Hepatocyte (in vitro differentiated cells): Measurements from ENCODE around the gene CARD19. TPM values are rescaled to one million over a fixed set of nuclear protein-coding genes. Genes with fewer than 3 reads are reported as not detected.

Experiments
- DNase-seq: peaks from one replicate; pipeline ENCODE4 v3.0.0-alpha.2; 2016; ENCODE audit warnings: low spot score
- H2AFZ ChIP-seq: fragments of 200-600 bp; sonication (generic); 2 replicates; pipeline ENCODE4 v1.6.0; 2016; ENCODE audit warnings: antibody characterized with exemption, mild to moderate bottlenecking
- H3K27ac ChIP-seq: fragments of 200-600 bp; sonication (generic); 2 replicates; pipeline ENCODE4 v1.5.1; 2016; ENCODE audit warnings: mild to moderate bottlenecking
- H3K27me3 ChIP-seq: fragments of 200-600 bp; sonication (generic); 2 replicates; pipeline ENCODE4 v1.6.1; 2016
- H3K36me3 ChIP-seq: fragments of 200-600 bp; sonication (generic); replicated peaks from 2 replicates; pipeline ENCODE4 v1.5.1; 2016; ENCODE audit warnings: low read depth; ENCODE audit not compliant: insufficient read depth
- H3K4me1 ChIP-seq: fragments of 200-600 bp; sonication (generic); 2 replicates; pipeline ENCODE4 v1.5.1; 2016; ENCODE audit warnings: mild to moderate bottlenecking, moderate library complexity; ENCODE audit not compliant: insufficient read depth
- H3K4me2 ChIP-seq: fragments of 200-600 bp; sonication (generic); 2 replicates; pipeline ENCODE4 v1.6.0; 2016
- H3K4me3 ChIP-seq: fragments of 200-600 bp; sonication (generic); 2 replicates; pipeline ENCODE4 v1.5.1; 2016; ENCODE audit warnings: mild to moderate bottlenecking
- H3K79me2 ChIP-seq: fragments of 200-600 bp; sonication (generic); 2 replicates; pipeline ENCODE4 v1.6.0; 2017; ENCODE audit warnings: mild to moderate bottlenecking
- H3K9me2 ChIP-seq: fragments of 200-600 bp; sonication (generic); replicated peaks from 2 replicates; pipeline ENCODE4 v1.6.0; 2017; ENCODE audit warnings: mild to moderate bottlenecking; ENCODE audit not compliant: insufficient read depth
- H3K9me3 ChIP-seq: fragments of 200-600 bp; sonication (generic); 2 replicates; pipeline ENCODE4 v1.5.1; 2016; ENCODE audit warnings: low read depth, mild to moderate bottlenecking
- H4K20me1 ChIP-seq: fragments of 200-600 bp; sonication (generic); 2 replicates; pipeline ENCODE4 v1.6.0; 2016; ENCODE audit warnings: mild to moderate bottlenecking; ENCODE audit not compliant: insufficient read depth, poor library complexity, severe bottlenecking
- CTCF ChIP-seq: fragments of 200-600 bp; sonication (generic); IDR thresholded peaks from 2 replicates; pipeline ENCODE4 v1.5.1; 2016; ENCODE audit warnings: antibody characterized with exemption, mild to moderate bottlenecking; ENCODE audit not compliant: poor library complexity
- EZH2 ChIP-seq: fragments of 200-600 bp; sonication (generic); IDR thresholded peaks from 2 replicates; pipeline ENCODE4 v1.6.1; 2016; ENCODE audit warnings: antibody characterized with exemption, mild to moderate bottlenecking, borderline replicate concordance
- EZH2phosphoT487 ChIP-seq: fragments of 200-600 bp; sonication (generic); IDR thresholded peaks from one replicate; pipeline ENCODE4 v1.6.1; 2018; ENCODE audit warnings: antibody characterized with exemption, mild to moderate bottlenecking, low read depth, moderate library complexity; ENCODE audit not compliant: unreplicated experiment, severe bottlenecking
- WGBS: methylation state at CpG from one replicate; pipeline ENCODE4 v1.1.6; 2016; ENCODE audit warnings: low lambda C conversion rate; ENCODE audit errors: missing lambda C conversion rate; 5-methylcytosine and 5-hydroxymethylcytosine counted together
- polyA plus RNA-seq: library from polyadenylated mRNA; unstranded; fragments of >200 nt; fragmentation: Nextera tagmentation; extraction: Ambion mirVana; gene quantifications from 2 replicates; pipeline ENCODE4 v1.2.1, GENCODE V29; 2016
- total RNA-seq: library from RNA; depleted of rRNA; stranded (reverse); fragments of >200 nt; gene quantifications from 2 replicates; pipeline ENCODE4 v1.2.3, GENCODE V29; 2014

The CARD19 gene
- total and polyA plus RNA-seq, 2 experiments from 2014 or later = 51.3 to 72.1 TPM

GRCh38 chr9:93134015-93134739 lies 38.2 kb downstream of the CARD19 start, which contains the start of gene NINJ1:
TSS of gene NINJ1 (minus strand) at chr9:93134251. CDS start at chr9:93134217, 34 bp downstream.
- Histone ChIP-seq H3K4me1 (peaks cover 28% of the 10 kb centered on the region), H3K27me3 (no peaks in the 10 kb centered on the region), H3K27ac (peak within 1 kb of the TSS; percentile 99), H4K20me1 (peaks cover 1% of the 10 kb centered on the region), H3K36me3 (no peaks in the 10 kb centered on the region), H2AFZ (peak within 1 kb of the TSS; percentile 89), H3K4me2 (peak within 1 kb of the TSS; percentile 94), H3K79me2 (peaks cover 39% of the 10 kb centered on the region), H3K4me3 (peak within 1 kb of the TSS; percentile 76), H3K9me2 (no peaks in the 10 kb centered on the region), H3K9me3 (no peaks in the 10 kb centered on the region)
- 2% methylated on average over 57 of the region's 78 CpGs for WGBS
- TF ChIP-seq EZH2phosphoT487 (no peak), CTCF (no peak), EZH2 (no peak)
- DNase-seq = peak; percentile 93

- H3K27me3 ChIP-seq = no peaks in the 10 kb centered on the region
- H3K9me2 ChIP-seq = no peaks in the 10 kb centered on the region
- H4K20me1 ChIP-seq = no peaks in the 10 kb centered on the region
- peaks cover 32% of the 10 kb centered on the region for H3K79me2 ChIP-seq
- DNase-seq = no peak
- H3K27ac ChIP-seq = peak overlapping the region; percentile 99
- TF ChIP-seq EZH2 (no peak), EZH2phosphoT487 (no peak), CTCF (no peak)
- peak overlapping the region; percentile 89 for H2AFZ ChIP-seq
- peaks cover 28% of the 10 kb centered on the region for H3K4me1 ChIP-seq
- 87% methylated on average over 14 of the region's 14 CpGs for WGBS
- H3K4me2 ChIP-seq = peak overlapping the region; percentile 94
- peak overlapping the region; percentile 76 for H3K4me3 ChIP-seq
- H3K9me3 ChIP-seq = no peaks in the 10 kb centered on the region
- H3K36me3 ChIP-seq = no peaks in the 10 kb centered on the region
These were observed 38.9 kb downstream of the CARD19 start for GRCh38 chr9:93134740-93135444.

GRCh38 chr9:93136011-93136440 lies 40.0 kb downstream of the CARD19 start:
- TF ChIP-seq EZH2phosphoT487 (no peak), CTCF (no peak), EZH2 (no peak)
- Histone ChIP-seq H3K27me3 (no peaks in the 10 kb centered on the region), H3K36me3 (no peaks in the 10 kb centered on the region), H3K9me2 (no peaks in the 10 kb centered on the region), H3K4me2 (no peak overlapping the region), H3K9me3 (no peaks in the 10 kb centered on the region), H3K4me1 (peaks cover 28% of the 10 kb centered on the region), H2AFZ (no peak overlapping the region), H3K27ac (no peak overlapping the region), H3K4me3 (no peak overlapping the region), H4K20me1 (no peaks in the 10 kb centered on the region), H3K79me2 (peaks cover 20% of the 10 kb centered on the region)
- WGBS = 76% methylated on average over 11 of the region's 11 CpGs
- DNase-seq = no peak
